Uterus (tissue), 2 donors: ENCODE data around the gene NR1H4.

ENCODE experiments used
- POLR2A ChIP-seq, 2 donors: fragments of 450-650 bp; IDR thresholded peaks; one replicate each; pipeline ENCODE4 v1.6.1; 2016; ENCODE audit warnings: antibody characterized with exemption in 2 of 2, mild to moderate bottlenecking in 1 of 2, moderate library complexity in 1 of 2
- TF ChIP-seq, protein P1 (sequence below), 4 experiments: fragments of 200-600 bp in 2 of 4; fragments of 450-650 bp in 2 of 4; sonication (generic) in 2 of 4; IDR thresholded peaks; one replicate each; pipeline ENCODE4 v1.5.1; 2016 to 2019; ENCODE audit warnings: antibody characterized with exemption in 4 of 4, mild to moderate bottlenecking in 2 of 4, moderate library complexity in 1 of 4

GRCh38 chr12:100534625-100535227, 61.1 kb downstream of the NR1H4 start:
- TF ChIP-seq, protein P1, sequence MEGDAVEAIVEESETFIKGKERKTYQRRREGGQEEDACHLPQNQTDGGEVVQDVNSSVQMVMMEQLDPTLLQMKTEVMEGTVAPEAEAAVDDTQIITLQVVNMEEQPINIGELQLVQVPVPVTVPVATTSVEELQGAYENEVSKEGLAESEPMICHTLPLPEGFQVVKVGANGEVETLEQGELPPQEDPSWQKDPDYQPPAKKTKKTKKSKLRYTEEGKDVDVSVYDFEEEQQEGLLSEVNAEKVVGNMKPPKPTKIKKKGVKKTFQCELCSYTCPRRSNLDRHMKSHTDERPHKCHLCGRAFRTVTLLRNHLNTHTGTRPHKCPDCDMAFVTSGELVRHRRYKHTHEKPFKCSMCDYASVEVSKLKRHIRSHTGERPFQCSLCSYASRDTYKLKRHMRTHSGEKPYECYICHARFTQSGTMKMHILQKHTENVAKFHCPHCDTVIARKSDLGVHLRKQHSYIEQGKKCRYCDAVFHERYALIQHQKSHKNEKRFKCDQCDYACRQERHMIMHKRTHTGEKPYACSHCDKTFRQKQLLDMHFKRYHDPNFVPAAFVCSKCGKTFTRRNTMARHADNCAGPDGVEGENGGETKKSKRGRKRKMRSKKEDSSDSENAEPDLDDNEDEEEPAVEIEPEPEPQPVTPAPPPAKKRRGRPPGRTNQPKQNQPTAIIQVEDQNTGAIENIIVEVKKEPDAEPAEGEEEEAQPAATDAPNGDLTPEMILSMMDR (IDR thresholded peaks at IDR 0.05), result no peak
- TF ChIP-seq POLR2A (IDR thresholded peaks at IDR 0.05), result no peak
